ENCODE data around the gene CCDC97. TPM values are rescaled to one million over a fixed set of nuclear protein-coding genes. Genes with fewer than 3 reads are reported as not detected.

The CCDC97 gene
- total RNA-seq, result 8.3 and 9.3 TPM in 2 replicates

GRCh38 chr19:41310033-41310831, at the start of gene CCDC97:
CCDC97 (plus strand) TSS chr19:41310172; CDS start chr19:41310311, 139 bp downstream.

GRCh38 chr19:41263850-41264580, 46.0 kb upstream of the CCDC97 start, which contains the start of gene HNRNPUL1:
HNRNPUL1 (plus strand) TSS chr19:41264372; CDS start chr19:41264504, 132 bp downstream.

GRCh38 chr19:41353466-41354342, 43.7 kb downstream of the CCDC97 start, which contains the start of gene TGFB1:
TGFB1 (minus strand) TSS chr19:41353922; CDS start chr19:41353044, 878 bp downstream.

GRCh38 chr19:41363753-41364523, 54.0 kb downstream of the CCDC97 start, which contains the start of gene B9D2:
B9D2 (minus strand) TSS chr19:41364149; CDS start chr19:41363519, 630 bp downstream.

Other genes with a start within 250 kb of the CCDC97 start
- gene CYP2A13, start 221.7 kb upstream of the CCDC97 start, total RNA-seq, result not detected in 2 replicates
- gene CYP2F1, start 195.7 kb upstream of the CCDC97 start, total RNA-seq, result not detected in 2 replicates
- gene CYP2S1, start 117.0 kb upstream of the CCDC97 start, total RNA-seq, result 0.62 and 0.79 TPM in 2 replicates
- gene AXL, start 90.9 kb upstream of the CCDC97 start, total RNA-seq, result 165 and 211 TPM in 2 replicates
- 72.3 and 97.8 TPM in 2 replicates for gene HNRNPUL1, start 45.8 kb upstream of the CCDC97 start, total RNA-seq
- 16.9 and 37.2 TPM in 2 replicates for gene TGFB1, start 43.8 kb downstream of the CCDC97 start, total RNA-seq
- 3.7 and 5.7 TPM in 2 replicates for gene B9D2, start 54.0 kb downstream of the CCDC97 start, total RNA-seq
- gene TMEM91, start 66.4 kb downstream of the CCDC97 start, total RNA-seq, result 4.2 and 4.3 TPM in 2 replicates
- gene EXOSC5, start 87.2 kb downstream of the CCDC97 start, total RNA-seq, result 7.2 and 11.0 TPM in 2 replicates
- gene BCKDHA, start 87.6 kb downstream of the CCDC97 start, total RNA-seq, result 23.1 and 26.3 TPM in 2 replicates
- gene B3GNT8, start 117.2 kb downstream of the CCDC97 start, total RNA-seq, result 0.26 and 2.0 TPM in 2 replicates
- gene DMAC2, start 129.7 kb downstream of the CCDC97 start, total RNA-seq, result 20.0 and 23.9 TPM in 2 replicates
- gene ERICH4, start 133.0 kb downstream of the CCDC97 start, total RNA-seq, result not detected in 2 replicates

Measured in aortic smooth muscle cell (primary cell).